ENCODE measurements around the gene CLDN5.

DNA sequence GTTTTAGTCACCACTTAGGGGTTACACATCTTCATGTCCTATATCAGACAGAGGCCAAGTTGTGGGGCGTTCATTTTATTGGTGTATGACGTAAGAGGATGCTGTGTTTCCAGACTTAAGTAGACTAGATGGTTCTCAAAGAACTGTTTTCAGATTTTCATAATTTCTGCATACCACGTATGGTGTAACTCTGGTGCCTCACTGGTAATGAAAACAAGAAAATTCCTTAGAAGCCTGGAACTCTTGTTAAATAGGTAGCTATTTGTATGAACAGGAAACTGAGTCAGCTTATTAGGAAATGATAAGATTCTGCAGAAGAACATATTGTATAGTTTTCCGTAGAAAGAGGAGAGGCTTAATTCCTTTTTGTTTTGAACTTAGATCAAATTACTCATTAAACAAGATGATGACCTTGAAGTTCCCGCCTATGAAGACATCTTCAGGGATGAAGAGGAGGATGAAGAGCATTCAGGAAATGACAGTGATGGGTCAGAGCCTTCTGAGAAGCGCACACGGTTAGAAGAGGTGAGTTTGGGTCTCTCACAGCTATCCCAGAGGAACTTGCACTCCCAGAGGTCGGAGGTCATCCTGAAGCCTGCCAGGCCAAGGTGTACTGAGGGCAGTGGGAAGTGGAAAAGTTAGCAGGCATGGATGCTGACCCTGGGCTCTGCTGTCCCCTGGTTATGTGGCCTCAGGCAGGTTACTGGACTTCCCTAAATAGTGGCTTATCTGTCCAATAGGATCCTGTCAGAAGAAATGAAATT, 40.5 kb downstream of the CLDN5 start:
- TF ChIP-seq EZH2 (IDR thresholded peaks at IDR 0.05) = no peak
- no peak for TF ChIP-seq POLR2AphosphoS5 (IDR thresholded peaks at IDR 0.05; ENCODE audit: borderline replicate concordance, low read depth, low read length)
